Measurements from ENCODE around the gene OR2A5.
"Not testable (repeated sequence)": the region's sequence is repeated elsewhere in the genome, so short reads cannot be mapped to it uniquely, and the experiment has no call there.

The OR2A5 gene, protein sequence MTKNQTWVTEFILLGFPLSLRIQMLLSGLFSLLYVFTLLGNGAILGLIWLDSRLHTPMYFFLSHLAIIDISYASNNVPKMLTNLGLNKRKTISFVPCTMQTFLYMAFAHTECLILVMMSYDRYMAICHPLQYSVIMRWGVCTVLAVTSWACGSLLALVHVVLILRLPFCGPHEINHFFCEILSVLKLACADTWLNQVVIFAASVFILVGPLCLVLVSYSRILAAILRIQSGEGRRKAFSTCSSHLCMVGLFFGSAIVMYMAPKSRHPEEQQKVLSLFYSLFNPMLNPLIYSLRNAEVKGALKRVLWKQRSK

GRCh38 chr7:144048648-144049047 is at the start of gene OR2A5:
OR2A5 (plus strand) TSS chr7:144048948; CDS start chr7:144050402, 1,454 bp downstream.
- DNase-seq (ENCODE audit: low read depth) = no peak

DNA sequence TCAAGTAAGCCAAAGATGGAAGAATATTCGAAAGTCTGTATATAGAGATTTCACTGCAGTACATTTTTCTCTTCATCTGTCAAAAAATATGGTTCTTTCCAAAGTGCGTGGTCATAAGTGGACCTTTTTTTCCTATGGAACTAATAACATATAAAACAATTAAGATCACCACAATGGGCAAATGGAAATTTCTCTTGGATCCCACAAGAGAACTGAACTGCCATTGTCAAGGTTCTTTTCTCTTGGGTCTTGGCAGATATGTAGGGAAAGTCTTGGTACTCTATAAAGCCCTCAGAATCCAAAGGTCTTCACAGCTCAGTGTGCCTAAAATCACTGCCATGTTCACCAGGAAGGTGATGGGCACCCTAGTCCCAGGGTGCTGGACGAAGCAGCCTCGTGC is 48.7 kb upstream of the OR2A5 start, which contains the start of gene OR6B1:
Gene OR6B1, plus strand, starts transcription at position 301 of the 400 bp plus-strand sequence. CDS start 3,677 bp downstream, outside the sequence.
- DNase-seq (ENCODE audit: low read depth) = no peak

GRCh38 chr7:144001543-144001942 is 47.2 kb upstream of the OR2A5 start:
- no peak for DNase-seq (ENCODE audit: low read depth)

- no peak for DNase-seq (ENCODE audit: low read depth)
These were observed 44.0 kb upstream of the OR2A5 start for GRCh38 chr7:144004703-144005102.

- no peak for DNase-seq (ENCODE audit: low read depth)
These were observed 42.6 kb upstream of the OR2A5 start for GRCh38 chr7:144006029-144006691.

- DNase-seq (ENCODE audit: low read depth) = no peak
These were observed 42.1 kb upstream of the OR2A5 start for GRCh38 chr7:144006692-144007042.

- DNase-seq (ENCODE audit: low read depth) = no peak
These were observed 39.4 kb upstream of the OR2A5 start for GRCh38 chr7:144009361-144009760.

DNA sequence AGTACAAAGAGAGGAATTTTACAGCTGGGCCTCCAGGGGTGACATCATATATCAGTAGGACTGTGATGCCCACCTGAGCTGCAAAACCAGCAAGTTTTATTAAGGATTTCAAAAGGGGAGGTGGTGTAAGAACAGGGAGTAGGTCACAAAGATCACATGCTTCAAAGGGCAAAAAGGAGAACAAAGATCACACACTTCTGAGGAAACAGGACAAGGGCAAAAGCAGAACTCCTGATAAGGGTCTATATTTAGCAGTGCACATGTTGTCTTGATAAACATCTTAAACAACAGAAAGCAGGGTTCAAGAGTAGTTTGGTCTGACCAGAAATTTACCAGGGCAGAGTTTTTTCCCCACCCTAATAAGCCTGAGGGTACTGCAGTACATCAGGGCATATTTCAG is 38.7 kb upstream of the OR2A5 start:
- not testable (repeated sequence) for DNase-seq (ENCODE audit: low read depth)

DNA sequence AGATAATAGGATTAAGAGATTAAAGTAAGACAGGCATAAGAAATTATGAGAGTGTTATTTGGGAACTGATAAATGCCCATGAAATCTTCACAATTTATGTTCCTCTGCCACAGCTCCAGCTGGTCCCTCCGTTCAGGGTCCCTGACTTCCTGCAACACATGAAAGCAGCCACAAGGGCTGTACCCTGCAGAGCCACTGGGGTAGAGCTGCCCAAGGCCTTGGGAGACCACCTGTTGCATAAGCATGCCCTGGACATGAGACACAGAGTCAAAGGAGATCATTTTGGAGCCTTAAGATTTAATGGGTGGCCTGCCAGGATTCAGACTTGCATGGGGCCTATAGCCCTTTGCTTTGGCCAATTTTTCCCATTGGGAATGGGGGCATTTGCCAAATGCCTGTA is 37.9 kb upstream of the OR2A5 start:
- DNase-seq (ENCODE audit: low read depth) = not testable (repeated sequence)

GRCh38 chr7:144011458-144012230 is 37.1 kb upstream of the OR2A5 start:
- no peak for DNase-seq (ENCODE audit: low read depth)

DNA sequence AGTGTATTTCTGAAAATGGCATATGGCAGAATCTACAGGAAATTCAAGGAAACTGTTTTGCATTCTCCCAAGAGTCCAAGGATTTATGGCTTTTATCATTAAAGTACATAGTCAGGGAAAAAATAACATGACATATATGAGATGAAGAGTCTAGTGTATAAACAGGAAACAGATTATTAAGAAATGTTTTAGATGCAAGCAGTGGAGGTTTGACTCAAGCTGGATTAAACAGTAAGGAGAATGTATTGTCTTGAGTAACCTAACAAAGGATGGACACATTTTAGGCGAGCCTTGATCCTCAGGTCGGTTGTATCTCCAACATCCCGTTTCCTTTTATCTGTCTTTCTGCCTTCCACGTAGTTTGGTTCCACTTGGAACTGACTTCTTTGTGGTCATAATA is 30.7 kb upstream of the OR2A5 start:
- DNase-seq (ENCODE audit: low read depth) = no peak

- no peak for DNase-seq (ENCODE audit: low read depth)
These were observed 29.3 kb upstream of the OR2A5 start for GRCh38 chr7:144019457-144019856.

- DNase-seq (ENCODE audit: low read depth) = no peak
These were observed 28.4 kb upstream of the OR2A5 start for GRCh38 chr7:144020340-144020739.

DNA sequence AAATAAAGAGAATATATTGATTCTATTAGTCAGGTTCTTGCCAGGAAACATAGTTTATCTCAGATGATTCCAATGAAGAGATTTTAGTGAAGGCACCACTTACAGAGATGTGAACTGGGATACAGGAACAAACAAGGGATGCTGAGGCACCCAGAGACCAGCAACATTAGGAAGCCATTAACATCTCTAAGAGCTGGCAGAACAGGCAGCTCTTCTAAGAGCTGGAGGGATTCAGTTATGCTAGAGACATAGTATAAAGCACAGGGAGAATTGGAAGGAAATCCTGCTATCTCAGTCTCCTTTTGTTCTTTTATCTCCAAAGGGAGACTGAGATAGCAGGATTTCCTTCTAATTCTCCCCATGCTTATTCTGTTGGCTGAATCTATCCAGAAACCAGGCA is 26.6 kb upstream of the OR2A5 start:
- no peak for DNase-seq (ENCODE audit: low read depth)

GRCh38 chr7:144023171-144023827 is 25.4 kb upstream of the OR2A5 start:
- DNase-seq (ENCODE audit: low read depth) = no peak

DNA sequence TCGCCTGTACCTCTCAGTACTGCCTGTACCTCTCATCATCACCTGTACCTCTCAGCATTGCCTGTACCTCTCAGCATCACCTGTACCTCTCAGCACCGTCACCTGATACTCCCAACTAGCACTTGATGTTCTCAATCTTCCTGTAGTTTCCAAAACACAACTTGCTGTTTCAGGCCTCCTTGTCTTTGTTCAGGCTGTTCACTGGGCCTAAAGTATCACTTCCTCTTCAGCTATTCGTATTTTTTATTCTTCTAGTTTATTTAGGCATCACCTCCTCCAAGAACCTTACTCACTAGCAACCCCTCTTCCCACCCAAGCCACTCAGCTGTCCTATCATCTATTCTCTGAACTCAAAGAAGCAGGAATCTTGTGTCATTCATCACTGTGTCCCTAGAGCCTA is 24.5 kb upstream of the OR2A5 start:
- DNase-seq (ENCODE audit: low read depth) = no peak

DNA sequence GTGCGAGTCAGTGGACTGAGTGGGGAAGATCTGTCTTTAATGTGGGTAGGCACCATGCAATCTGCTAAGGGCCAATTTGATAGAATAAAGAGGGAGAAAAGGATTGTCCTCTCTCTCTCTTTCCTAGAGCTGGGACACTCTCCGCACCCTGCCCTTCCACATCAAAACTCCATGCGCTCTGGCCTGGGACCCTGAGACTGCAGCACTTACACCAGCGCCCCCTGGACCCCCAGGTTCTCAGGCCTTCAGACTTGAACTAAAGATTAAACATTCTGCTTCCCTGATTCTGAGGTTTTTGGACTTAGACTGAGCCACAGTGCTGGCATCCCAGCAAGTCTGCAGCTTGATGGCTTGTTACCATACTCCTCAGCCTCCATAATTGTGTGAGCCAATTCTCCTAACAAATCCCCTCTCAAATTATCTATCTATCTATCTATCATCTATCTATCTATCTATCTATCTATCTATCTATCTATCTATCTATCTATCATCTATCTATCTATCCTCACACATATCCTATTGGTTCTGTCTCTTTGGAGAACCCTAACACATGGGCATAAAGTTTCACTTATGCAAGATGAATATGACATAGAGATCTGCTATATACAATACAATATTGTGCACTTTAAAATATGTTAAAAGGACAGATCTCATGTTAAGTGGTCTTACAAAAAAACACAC is 22.4 kb upstream of the OR2A5 start:
- DNase-seq (ENCODE audit: low read depth) = no peak

DNA sequence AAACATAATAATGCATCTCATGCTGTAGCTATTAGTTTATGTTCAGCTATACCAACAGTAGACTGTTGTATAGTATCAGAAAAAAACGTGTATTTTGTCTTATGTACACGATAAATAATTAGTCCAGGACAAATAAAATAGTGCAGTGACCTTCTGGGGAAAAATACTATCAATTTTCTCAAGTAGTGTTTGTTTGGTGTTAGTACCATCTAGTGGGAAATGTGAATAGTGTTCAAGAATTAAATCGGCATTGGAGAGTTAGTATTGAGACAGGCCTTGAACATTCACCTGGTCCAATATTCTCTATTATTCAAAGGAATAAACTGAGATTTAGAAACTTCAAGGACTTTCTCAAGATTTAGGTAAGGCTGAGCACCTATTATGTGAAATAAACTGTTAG is 21.7 kb upstream of the OR2A5 start:
- DNase-seq (ENCODE audit: low read depth) = no peak

DNA sequence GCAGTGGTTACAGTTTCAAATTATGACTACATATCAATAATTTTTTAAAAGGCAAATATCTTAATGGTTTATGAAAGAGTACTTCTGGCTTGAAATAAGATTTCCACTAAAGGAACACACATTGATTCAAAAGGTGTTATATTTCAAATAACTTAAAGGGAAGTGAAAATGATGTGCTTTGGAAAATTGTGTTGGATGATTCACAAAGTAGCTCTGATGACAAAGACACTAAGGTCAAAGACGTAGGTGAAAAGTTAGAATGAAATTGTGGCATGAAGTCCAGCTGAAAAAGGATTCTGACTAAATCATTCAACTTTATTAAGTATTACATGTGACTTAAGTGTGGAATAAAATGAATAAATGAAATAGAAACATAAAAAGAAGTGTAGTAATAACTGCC is 20.8 kb upstream of the OR2A5 start:
- DNase-seq (ENCODE audit: low read depth) = no peak

DNA sequence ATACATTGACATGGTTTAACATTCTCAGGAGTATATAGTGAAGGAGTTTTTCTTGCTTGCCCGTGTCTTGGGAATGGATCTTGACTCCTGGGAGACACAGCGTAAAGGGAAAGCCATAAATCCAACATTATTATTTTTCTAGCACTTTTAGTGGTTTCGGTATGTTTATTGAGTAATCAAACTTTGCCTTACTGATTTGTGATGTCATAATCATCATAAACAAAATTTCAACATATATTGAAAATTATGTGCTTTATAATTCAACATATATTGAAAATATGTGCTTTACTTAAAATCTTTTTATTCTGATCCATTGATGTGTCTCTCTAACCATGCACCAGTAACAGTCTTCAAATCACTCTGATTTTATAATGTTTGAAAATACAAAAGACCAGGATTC is 20.2 kb upstream of the OR2A5 start:
- DNase-seq (ENCODE audit: low read depth) = no peak

- DNase-seq (ENCODE audit: low read depth) = no peak
These were observed 16.2 kb upstream of the OR2A5 start for GRCh38 chr7:144032516-144032915.
